Hematopoietic multipotent progenitor cell treated with erythropoietin and hydrocortisone succinate and interleukin-3 and kit ligand, for 8 days (in vitro differentiated cells): ENCODE data around the gene CORO1C.
A peak's percentile ranks its signal among the peaks of the same experiment; 100 is the strongest.

ENCODE experiments used
- DNase-seq: peaks from one replicate; pipeline ENCODE4 v3.0.0-alpha.2; 2015

CORO1C gene

DNA sequence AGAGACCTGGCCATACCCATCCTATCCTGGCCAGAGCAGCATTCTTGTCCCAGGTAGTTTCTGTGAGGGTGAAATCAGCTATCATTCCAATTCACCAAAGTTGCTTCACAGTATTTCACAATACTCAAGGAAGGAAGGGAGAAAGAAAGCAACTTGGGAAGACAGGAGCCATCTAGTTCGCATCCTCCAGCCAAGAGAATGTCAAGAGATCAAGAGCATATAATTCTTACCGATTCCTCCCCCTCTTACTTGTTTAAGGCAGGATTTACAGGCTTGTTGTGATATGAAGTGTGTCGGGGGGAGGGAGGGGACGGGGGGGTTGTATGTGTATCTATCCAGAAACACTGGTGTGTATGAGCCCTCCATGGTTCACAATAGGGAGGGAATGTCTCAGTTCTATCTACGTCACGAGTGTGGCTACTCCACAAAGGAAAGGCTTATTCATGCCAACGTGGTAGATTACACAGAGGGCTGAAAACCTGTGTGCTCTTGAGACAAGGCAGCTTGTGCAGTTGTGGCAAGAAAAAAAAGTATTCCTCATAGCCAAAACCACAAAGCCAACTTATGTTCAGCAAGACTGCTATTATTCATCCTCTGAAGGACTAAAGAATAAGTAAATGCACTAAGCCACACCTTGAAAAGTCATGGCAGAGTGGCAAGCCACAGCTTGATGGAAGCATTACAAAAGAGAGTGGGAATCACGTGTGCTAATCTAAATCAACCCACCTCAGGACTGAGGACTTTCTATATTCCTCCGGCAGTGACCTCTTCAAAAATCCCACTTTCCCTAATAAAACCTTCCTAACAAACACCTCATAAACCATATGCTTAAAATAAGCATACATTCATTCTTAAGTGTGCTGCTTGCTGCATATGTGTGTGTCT, 35.0 kb downstream of the CORO1C start:
- peak; percentile 93 for DNase-seq

DNA sequence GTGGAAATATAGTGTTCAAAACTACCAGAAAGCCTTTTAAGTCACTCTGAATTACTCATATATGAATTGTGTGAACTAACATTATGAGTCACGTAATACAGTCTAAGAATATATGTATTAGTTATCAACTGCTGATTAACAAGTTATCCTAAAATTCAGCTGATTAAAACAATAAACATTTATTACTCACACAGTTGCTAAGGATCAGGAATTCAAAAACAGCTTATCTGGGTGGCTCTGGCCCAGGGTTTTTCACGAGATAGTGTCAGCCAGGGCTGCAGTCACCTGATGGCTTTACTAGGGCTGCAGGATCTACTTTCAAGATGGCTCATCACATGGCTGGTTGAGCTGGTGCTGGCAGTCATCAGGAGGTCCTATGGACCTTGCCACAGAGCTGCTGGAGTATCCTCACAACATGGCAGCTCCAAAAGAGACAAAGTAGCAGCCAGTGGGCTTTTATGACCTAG, 36.5 kb downstream of the CORO1C start:
- peak; percentile 78 for DNase-seq

DNA sequence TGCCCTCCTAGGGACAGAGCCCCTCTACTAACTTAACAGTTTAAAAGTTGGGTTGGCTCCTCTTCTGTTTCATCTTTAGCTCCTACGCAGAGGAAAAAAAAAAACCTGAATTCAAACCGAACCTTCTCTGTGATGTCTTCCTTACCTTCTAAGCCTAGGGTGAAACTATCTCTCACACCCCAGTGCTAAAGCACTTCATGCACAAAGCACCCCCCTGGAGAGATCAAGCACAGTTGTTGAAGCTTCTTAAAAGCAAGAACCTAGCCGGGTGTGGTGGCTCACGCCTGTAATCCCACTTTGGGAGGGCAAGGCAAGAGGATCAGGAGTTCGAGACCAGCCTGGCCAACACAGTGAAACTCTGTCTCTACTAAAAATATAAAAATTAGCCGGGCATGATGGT, 37.6 kb downstream of the CORO1C start:
- DNase-seq: no peak

DNA sequence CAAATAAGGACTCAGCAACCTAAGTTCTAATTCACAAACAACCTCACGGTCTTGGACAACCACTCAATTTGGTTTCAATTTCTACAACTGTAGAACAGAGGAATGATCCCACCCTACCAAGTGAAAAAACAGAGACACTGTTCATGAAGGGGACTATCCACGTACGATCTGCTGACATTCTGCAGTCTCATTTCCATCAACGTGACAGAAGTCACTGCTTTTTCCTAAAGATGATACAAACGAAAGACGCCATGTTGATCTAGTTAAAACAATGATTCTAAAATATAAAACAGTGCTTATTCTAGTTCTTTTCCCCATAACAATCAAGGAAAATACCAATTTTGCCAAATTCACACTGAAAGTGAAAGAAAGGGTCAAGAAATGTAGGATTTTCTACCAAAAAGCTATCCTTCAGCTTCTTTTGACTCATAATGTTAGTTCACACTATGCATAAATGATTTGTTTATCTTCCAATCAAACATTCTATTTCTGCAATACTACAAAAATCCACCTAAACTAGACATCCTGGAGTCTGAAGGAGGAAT, 38.1 kb downstream of the CORO1C start:
- no peak for DNase-seq

DNA sequence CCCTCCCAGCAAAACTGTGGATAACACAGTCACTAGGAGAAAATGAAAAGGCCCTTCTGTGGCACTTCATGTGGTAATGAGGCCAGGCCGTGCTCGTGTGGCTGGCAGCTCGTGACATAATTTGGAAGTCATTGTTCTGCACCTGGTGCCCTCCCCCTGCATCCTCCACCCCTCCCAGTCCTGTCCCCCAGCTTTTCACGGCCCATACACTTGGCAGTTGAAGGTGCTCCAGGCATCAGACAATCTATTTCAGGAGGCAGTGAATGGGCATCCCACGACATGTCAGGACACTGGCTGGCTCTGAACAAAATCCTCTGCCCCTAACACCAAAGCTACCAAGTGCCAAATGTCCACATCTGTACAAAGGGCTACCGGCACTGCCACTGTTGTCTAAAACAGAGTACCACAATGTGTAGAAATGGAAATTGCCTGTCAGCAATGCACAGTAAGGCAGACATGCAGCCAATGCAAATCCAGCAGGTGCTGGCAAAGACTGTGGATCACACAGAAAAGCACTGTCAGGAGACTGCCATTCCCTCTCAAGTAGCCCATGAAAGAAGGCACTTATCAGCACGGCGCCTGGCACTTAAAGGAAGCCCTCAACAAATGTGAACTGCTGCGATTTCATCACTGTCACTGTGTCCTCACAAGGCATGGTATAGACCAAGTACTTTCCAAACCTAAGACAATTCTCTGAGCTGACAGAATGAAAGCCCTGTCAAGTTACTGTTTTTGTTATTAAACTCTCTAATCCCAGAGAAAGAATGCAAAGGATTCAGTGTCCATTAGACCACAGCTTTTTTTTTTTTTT, 39.1 kb downstream of the CORO1C start:
- DNase-seq: peak; percentile 90

DNA sequence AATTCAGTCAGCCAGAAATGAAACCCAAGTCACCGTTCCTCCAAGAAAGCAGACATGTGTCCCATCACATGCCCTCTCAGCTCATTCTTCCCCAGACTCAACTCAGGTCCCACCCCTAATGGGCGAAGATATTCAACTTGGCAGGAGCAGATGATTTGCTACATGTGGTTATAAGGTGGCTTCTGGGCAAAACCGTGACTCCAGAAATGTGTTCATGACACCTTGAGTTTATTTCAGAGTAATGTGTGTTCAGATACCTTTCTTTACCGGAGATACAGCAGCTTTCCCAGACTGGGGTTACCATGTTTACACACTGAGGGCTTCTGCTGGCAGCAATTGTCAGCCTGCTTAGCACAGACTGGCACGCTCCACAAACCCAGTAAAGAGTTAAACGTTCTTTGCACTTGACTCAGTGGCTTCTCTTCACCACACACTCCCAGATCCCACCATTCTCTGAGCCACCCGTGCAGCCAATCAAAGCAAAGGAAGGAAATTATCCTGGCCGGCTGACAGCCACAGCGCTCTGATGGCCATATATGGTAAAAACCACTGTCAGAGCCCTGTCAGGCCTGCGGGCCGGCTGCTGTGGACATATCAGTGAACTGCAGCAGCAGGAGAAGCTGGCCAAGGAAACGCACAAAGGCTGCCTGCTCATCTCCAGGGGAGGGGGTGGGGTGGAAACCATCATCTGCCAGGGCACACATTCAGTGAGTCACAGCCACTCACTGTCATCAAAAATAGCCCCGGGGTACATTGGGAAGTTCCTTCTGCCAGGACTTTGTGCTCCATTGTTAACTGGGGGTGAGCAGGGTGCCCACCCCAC, 39.9 kb downstream of the CORO1C start:
- peak; percentile 99 for DNase-seq

DNA sequence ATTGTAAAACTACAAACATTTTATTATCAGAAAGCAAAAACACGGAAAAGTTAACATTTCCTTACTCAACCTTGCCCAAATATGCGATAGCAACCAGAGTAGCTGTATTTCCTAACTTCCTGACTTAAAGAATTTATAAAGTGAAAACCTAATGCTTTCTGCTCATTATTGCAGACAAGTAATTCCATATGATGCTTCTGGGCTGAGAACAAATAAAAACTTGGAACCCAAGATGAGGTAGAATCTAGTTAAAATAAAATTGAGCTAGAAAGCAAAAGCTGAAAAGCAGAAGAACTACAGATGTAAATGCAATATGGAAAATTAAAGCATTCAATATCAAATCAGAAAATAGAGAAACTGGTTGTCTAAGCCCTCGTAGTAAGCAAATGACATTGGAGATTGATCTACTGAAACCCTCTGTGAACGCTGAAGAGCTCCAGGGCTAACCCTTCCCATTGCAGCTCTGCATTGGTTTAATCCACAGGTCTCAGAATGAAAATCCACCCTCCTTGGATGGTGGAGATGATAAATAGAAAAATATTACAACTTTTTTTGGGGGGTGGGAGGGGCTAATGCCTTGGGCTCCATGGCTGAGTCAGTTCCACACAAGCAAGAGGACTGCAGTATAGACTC, 40.7 kb downstream of the CORO1C start:
- no peak for DNase-seq

DNA sequence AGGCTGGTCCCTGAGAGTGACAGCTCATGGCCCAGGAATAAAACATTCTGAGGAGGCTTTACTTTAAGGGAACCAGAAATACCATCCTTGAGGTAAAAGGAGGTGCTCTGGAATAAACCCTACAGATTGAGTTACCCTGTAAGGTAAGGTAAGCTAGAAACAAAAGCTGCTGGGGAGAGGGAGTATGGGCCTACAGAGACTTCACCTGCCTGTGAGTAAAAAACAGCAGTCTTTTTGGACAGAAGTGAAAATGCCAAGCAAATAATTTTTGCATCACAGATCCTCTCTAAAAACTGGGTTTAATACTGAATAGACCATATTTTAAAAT, 41.2 kb downstream of the CORO1C start:
- DNase-seq: no peak

DNA sequence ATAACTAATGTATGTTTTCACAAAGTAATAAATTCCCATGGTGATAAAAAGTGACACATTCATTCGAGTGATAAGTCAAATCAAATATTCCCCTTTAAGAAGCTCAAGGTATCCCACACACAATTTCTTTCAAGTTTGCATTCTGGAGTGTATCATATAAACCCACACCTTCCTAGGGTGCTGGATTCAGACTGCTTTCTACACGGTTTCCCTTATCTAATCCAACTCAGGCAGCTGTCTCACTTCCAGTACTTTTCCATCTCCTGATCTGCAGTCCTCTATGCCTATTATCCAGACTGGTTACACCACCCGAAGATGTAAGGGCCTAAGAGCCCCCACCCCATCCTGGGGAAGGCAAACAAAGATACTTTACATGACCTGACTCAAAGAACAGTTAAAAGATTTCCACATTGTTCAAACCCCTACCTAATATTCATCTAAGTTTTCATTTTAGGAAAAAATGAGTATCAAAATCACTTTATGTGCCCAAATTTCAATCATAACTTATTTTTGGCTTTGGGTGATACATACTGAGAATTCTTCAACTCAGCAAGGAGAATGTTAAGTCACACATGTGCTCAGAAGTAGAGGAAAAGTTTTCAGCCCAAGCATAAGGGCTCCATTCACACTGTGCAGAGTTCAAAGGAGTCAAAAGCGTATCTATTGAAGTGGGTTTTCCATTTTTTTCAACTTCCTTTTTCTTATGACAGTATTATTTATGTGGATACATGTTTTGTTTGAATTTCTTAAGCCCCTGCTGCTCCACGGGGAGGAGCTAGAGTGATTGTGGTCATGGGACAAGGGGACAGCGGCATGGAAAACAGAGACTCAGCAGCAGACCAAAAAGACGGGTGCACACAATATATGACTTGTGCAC, 41.8 kb downstream of the CORO1C start:
- peak; percentile 92 for DNase-seq

DNA sequence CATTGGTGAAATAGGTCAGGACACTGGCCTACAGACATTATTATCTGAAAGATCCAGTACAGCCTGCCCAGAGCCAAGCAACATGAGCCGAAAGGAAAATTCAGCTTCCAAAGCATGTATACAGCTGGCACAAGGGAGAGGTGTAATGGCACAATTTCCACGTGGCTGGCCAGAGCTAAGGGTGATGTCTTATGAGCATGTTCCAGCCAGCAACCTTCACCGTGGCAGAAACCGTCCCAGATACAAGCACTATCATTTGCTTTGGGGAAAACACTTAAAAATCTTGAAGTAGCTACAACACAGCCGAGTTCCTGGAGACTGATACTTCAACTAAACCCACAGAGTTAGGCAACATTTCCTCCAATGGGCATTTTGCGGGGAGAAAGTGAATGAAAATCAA, 44.5 kb downstream of the CORO1C start:
- DNase-seq: no peak

DNA sequence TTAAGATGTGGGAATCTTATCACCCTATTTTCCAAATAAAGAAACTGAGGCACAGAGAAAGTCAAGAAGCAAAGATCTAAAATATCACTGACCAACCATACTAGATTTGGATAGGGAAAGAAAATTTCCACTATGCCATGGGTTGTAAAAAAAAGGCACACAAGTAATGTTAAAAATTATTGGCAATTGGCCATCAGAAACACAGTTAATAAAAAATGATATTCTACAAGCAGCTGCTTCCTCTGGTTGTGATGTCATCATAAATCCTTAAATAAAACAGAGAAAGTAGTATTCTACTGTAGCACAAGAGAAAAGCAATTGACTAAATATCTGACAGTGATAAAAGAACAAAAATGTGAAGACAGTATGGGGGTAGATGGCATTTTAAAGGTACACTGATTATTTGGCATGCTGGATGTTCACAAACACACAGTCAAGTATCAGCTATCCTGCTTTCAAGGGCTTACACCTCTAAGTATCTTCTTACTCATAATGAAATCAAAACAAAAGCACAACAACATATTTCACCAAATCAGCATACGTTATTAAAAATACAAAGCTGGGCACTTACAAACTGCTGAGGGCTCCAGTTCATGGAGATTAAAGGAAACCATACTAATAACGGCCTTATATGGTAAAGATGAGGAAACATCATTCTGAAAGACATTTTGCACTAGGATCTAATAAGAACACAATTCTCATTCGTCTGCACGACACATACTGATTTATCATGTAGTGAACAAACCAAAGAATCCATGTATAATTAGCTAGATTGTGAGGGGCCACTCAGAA, 45.7 kb downstream of the CORO1C start:
- DNase-seq: no peak

DNA sequence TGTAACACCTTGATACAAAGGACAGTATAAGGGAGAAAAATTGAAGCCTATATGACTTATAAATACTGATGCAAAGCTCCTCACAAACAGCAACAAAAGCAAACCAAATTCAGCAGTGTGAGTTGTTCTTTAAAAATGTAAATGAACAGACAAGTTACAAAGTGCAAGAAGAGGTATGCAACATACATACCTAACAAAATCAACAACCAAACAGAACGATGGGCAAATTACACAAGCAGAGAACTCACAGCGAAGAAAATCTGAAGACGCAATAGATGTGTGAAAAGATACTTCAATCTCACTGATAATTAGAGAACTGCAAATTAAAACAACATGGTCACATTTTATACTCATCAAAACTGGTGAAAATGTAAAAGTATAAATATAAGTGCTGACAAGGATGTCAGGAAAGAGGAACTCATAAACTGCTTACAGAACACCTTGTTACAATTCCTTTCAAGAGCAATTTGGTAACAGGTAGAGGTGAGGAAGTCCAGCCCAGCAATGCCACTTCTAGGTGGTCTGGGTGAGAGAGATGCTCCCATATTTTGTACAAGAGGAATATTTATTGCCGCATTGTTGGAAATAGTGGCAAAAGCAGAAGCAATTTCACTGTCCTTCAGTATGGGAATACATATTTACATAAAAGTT, 47.3 kb downstream of the CORO1C start:
- no peak for DNase-seq

DNA sequence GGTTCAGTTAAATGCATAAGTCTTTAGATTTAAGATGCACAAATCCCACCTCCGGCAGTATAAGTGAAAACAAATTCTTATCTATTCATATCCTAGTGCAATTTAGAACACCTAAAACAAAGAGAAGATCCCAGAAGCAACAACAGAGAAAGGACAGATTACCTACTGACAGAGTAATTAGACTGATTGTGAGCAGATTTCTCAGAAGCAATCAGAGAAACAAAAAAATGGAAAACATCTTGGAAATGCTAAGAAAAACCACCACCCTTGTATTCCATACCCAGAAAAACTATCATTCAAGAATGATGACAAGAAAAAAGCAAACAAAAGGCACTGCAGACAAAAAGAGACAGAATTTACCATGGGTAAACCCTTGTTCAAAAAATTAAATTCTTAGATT, 50.0 kb downstream of the CORO1C start:
- no peak for DNase-seq

DNA sequence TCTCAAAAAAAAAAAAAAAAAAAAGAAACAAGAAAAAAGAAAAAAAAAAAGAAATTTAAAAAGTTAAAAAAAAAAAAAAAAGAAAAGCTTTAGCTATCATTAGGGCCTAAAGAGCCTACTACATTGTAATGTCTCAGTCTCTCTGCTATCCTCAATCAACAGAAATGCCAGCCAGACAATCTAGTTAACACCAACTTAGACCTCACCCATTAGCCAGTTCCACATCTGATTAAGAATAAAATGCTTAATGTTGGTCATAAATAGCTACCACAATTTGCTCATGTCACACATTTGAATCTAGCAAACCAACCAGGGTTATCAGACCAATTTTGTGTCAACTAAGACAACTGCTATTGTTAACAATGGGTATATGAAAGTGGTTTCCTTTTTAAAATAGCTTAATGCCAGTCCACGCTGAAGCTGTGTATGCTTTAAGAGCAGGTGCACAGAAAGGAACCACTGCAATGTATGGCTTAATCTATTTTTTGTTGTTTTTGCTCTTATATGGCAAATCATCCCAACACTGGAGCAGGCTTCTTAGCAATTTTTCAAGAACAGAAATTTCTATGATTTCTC, 52.1 kb downstream of the CORO1C start:
- peak; percentile 79 for DNase-seq

DNA sequence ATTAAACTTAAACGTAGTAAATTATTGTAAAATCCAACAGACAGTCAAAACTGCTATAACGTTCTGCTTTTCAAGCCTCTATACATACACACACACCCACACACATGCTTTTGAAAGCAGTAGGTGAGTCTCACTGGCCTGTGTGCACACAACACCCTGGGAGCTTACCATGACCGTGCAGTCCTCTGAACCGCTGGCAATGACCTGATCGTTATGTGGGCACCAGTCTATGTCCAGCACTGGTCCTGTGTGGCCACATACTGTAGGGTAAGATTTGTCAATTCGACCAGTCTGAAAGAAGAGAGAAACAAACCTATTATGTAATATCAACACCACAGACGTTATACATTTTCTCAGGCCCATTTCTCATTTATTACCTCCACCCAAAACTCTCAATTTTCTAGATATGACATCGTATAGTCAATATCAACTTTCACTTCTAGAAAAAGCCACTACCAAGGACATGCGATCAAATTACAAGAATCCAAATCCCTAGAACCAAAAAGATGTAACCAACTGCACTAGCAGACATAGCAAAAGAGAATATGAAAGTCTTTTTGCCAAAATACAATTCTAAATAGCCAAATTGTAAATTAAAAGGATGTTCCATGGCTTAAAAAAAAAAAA, 53.1 kb downstream of the CORO1C start:
- no peak for DNase-seq

DNA sequence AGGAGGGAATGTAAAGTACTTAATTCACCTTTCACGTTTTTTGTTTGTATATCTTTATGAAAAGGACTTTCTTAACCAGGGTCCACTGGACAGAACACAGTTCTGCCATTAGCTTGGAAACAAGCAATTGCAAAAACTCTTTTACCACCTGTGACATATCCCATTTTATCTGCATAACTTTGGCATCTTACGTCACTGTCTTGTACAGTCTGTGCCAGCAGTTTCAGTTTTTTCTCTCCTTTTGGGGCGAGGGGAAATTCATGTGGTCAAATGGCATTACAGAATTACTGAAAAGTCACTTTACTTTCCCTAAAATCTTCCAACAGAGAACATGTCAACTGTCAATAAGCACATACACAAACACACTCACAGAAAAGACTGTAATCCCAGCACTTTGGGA, 53.9 kb downstream of the CORO1C start:
- DNase-seq: no peak

DNA sequence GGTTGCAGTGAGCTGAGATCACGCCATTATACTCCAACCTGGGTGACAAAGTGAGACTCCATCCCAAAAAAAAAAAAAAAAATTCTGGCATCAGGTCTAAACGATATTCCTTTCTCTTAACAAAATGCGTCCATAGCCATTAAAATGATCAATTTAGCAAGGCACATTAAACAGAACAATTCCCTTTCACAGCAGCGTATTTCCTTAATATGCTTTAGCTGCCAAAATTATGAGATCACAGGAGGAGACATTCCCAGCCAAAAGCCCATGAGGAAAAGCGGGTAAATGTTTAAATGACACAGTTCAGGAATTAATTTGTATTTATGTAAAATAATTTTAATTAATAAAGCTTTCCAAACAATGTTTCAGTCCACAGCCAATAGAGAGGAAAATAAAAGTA, 54.6 kb downstream of the CORO1C start:
- no peak for DNase-seq

DNA sequence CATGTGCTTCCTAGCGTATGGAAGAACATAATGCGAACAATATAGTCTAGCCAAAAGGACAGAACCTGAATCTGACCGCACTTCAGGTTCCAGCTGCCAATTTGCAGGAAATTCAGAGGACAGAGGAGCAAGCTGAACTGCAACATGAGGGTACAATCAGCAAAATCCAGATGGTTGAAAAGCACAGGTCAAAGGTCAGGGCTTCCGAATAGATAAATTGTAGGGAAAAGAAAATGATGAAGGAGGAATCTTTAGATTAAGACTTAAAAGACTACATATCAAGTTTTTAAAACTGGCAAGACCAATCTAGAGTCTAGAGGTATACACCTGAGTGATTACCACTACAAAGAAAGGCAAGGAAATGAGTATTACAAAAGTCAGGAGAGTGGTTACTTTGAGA, 55.5 kb downstream of the CORO1C start:
- no peak for DNase-seq

DNA sequence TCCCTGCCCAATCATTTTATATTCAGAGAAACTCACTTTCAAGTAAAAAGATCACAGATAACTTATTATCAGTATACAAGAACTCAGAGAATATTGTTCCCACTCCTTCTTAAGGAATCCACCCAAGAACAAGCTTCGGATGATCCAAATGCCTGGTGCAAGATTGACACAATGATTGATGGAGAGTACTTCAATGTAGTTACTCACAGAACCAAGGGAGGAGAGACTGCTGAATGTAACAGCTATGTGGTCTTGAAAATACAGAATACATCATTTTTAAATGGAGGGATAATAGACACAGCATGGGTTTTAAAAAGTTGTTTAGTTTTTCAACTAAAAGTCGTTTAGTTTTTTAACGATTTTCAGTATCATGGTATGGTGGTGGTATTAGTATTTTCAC, 59.3 kb downstream of the CORO1C start:
- no peak for DNase-seq
